ENCODE data around the gene FOXJ3. TPM values are rescaled to one million over a fixed set of nuclear protein-coding genes. Genes with fewer than 3 reads are reported as not detected.

FOXJ3 gene
- total RNA-seq, 2 donors from 2014 or later: 89.1 to 93.5 TPM

GRCh38 chr1:42168763-42169162 is 166.3 kb downstream of the FOXJ3 start:
- no peak for DNase-seq
- H3K9me3 ChIP-seq (ENCODE audit: control insufficient read depth, low read length, poor library complexity, severe bottlenecking): no peaks in the 10 kb centered on the region
- Mint-ChIP-seq H3K36me3 (ENCODE audit: low read depth) (no peaks in the 10 kb centered on the region), H3K4me3 (no peak overlapping the region), H3K27me3 (peaks cover 17% of the 10 kb centered on the region), H3K4me1 (peaks cover 5% of the 10 kb centered on the region), H3K27ac (no peak overlapping the region)
- no peak for ATAC-seq

- peaks cover 19% of the 10 kb centered on the region for H3K27me3 Mint-ChIP-seq
- no peaks in the 10 kb centered on the region for H3K9me3 ChIP-seq (ENCODE audit: control insufficient read depth, low read length, poor library complexity, severe bottlenecking)
- DNase-seq (no peak), ATAC-seq (no peak)
- no peak overlapping the region for H3K27ac Mint-ChIP-seq
- no peaks in the 10 kb centered on the region for H3K36me3 Mint-ChIP-seq (ENCODE audit: low read depth)
- no peak overlapping the region for H3K4me3 Mint-ChIP-seq
- H3K4me1 Mint-ChIP-seq: peaks cover 5% of the 10 kb centered on the region
These were observed 166.7 kb downstream of the FOXJ3 start for GRCh38 chr1:42168391-42168670.

GRCh38 chr1:42167611-42168390 is 167.2 kb downstream of the FOXJ3 start:
- no peak overlapping the region for H3K4me3 Mint-ChIP-seq
- peaks cover 21% of the 10 kb centered on the region for H3K27me3 Mint-ChIP-seq
- H3K27ac Mint-ChIP-seq: no peak overlapping the region
- no peaks in the 10 kb centered on the region for H3K9me3 ChIP-seq (ENCODE audit: control insufficient read depth, low read length, poor library complexity, severe bottlenecking)
- no peaks in the 10 kb centered on the region for H3K36me3 Mint-ChIP-seq (ENCODE audit: low read depth)
- DNase-seq (no peak), ATAC-seq (no peak)
- peaks cover 5% of the 10 kb centered on the region for H3K4me1 Mint-ChIP-seq

GRCh38 chr1:42165511-42166210 is 169.4 kb downstream of the FOXJ3 start:
- Mint-ChIP-seq H3K27me3 (peaks cover 14% of the 10 kb centered on the region), H3K27ac (no peak overlapping the region), H3K4me3 (peak overlapping the region; percentile 49), H3K36me3 (ENCODE audit: low read depth) (no peaks in the 10 kb centered on the region), H3K4me1 (peaks cover 3% of the 10 kb centered on the region)
- H3K9me3 ChIP-seq (ENCODE audit: control insufficient read depth, low read length, poor library complexity, severe bottlenecking): peaks cover 4% of the 10 kb centered on the region
- ATAC-seq (no peak), DNase-seq (no peak)

- H3K4me3 Mint-ChIP-seq: no peak within 1 kb of the TSS
- peaks cover 4% of the 10 kb centered on the region for H3K9me3 ChIP-seq (ENCODE audit: control insufficient read depth, low read length, poor library complexity, severe bottlenecking)
- ATAC-seq (no peak), DNase-seq (no peak)
- peaks cover 3% of the 10 kb centered on the region for H3K4me1 Mint-ChIP-seq
- H3K27ac Mint-ChIP-seq: no peak within 1 kb of the TSS
- H3K36me3 Mint-ChIP-seq (ENCODE audit: low read depth): no peaks in the 10 kb centered on the region
- H3K27me3 Mint-ChIP-seq: peaks cover 14% of the 10 kb centered on the region
These were observed 170.2 kb downstream of the FOXJ3 start, which contains the start of gene GUCA2A for GRCh38 chr1:42164551-42165420. Gene GUCA2A, minus strand, starts transcription at chr1:42164745. Its CDS starts 33 bp downstream, at chr1:42164712.

- no peak overlapping the region for H3K4me3 Mint-ChIP-seq
- DNase-seq: no peak
- no peak overlapping the region for H3K27ac Mint-ChIP-seq
- peaks cover 4% of the 10 kb centered on the region for H3K9me3 ChIP-seq (ENCODE audit: control insufficient read depth, low read length, poor library complexity, severe bottlenecking)
- H3K36me3 Mint-ChIP-seq (ENCODE audit: low read depth): no peaks in the 10 kb centered on the region
- no peak for ATAC-seq
- H3K27me3 Mint-ChIP-seq: peaks cover 14% of the 10 kb centered on the region
- peaks cover 6% of the 10 kb centered on the region for H3K4me1 Mint-ChIP-seq
These were observed 171.2 kb downstream of the FOXJ3 start for GRCh38 chr1:42163536-42164503.

- ATAC-seq (no peak), DNase-seq (no peak)
- Mint-ChIP-seq H3K4me3 (no peak overlapping the region), H3K36me3 (ENCODE audit: low read depth) (no peaks in the 10 kb centered on the region), H3K4me1 (peaks cover 6% of the 10 kb centered on the region), H3K27me3 (peaks cover 14% of the 10 kb centered on the region), H3K27ac (no peak overlapping the region)
- peaks cover 4% of the 10 kb centered on the region for H3K9me3 ChIP-seq (ENCODE audit: control insufficient read depth, low read length, poor library complexity, severe bottlenecking)
These were observed 171.9 kb downstream of the FOXJ3 start for GRCh38 chr1:42163114-42163513.

- Mint-ChIP-seq H3K27me3 (peaks cover 14% of the 10 kb centered on the region), H3K4me3 (no peak overlapping the region), H3K27ac (no peak overlapping the region), H3K4me1 (peaks cover 12% of the 10 kb centered on the region), H3K36me3 (ENCODE audit: low read depth) (no peaks in the 10 kb centered on the region)
- ATAC-seq: no peak
- peaks cover 4% of the 10 kb centered on the region for H3K9me3 ChIP-seq (ENCODE audit: control insufficient read depth, low read length, poor library complexity, severe bottlenecking)
- no peak for DNase-seq
These were observed 172.9 kb downstream of the FOXJ3 start for GRCh38 chr1:42162181-42162580.

GRCh38 chr1:42158189-42158588 is 176.8 kb downstream of the FOXJ3 start:
- peak overlapping the region; percentile 24 for H3K27ac Mint-ChIP-seq
- no peak overlapping the region for H3K4me3 Mint-ChIP-seq
- H3K4me1 Mint-ChIP-seq: peaks cover 9% of the 10 kb centered on the region
- H3K36me3 Mint-ChIP-seq (ENCODE audit: low read depth): no peaks in the 10 kb centered on the region
- H3K27me3 Mint-ChIP-seq: peaks cover 8% of the 10 kb centered on the region
- ATAC-seq: no peak
- H3K9me3 ChIP-seq (ENCODE audit: control insufficient read depth, low read length, poor library complexity, severe bottlenecking): peaks cover 4% of the 10 kb centered on the region
- no peak for DNase-seq

- Mint-ChIP-seq H3K27me3 (peaks cover 8% of the 10 kb centered on the region), H3K36me3 (ENCODE audit: low read depth) (no peaks in the 10 kb centered on the region), H3K4me3 (no peak overlapping the region), H3K27ac (peak overlapping the region; percentile 24), H3K4me1 (peaks cover 9% of the 10 kb centered on the region)
- no peak for DNase-seq
- H3K9me3 ChIP-seq (ENCODE audit: control insufficient read depth, low read length, poor library complexity, severe bottlenecking): peaks cover 4% of the 10 kb centered on the region
- ATAC-seq: peak; percentile 37
These were observed 177.4 kb downstream of the FOXJ3 start for GRCh38 chr1:42157667-42158066.

- ATAC-seq (no peak), DNase-seq (no peak)
- H3K4me3 Mint-ChIP-seq: no peak overlapping the region
- H3K27me3 Mint-ChIP-seq: peaks cover 29% of the 10 kb centered on the region
- H3K27ac Mint-ChIP-seq: no peak overlapping the region
- H3K4me1 Mint-ChIP-seq: peaks cover 9% of the 10 kb centered on the region
- H3K36me3 Mint-ChIP-seq (ENCODE audit: low read depth): no peaks in the 10 kb centered on the region
- H3K9me3 ChIP-seq (ENCODE audit: control insufficient read depth, low read length, poor library complexity, severe bottlenecking): no peaks in the 10 kb centered on the region
These were observed 179.7 kb downstream of the FOXJ3 start for GRCh38 chr1:42155362-42155761.

- H3K27me3 Mint-ChIP-seq: peaks cover 36% of the 10 kb centered on the region
These were observed 180.3 kb downstream of the FOXJ3 start for GRCh38 chr1:42154685-42155084.

More at GRCh38 chr1:42154685-42155084, 180.3 kb downstream of the FOXJ3 start:
- Mint-ChIP-seq H3K4me3 (no peak overlapping the region), H3K4me1 (peaks cover 9% of the 10 kb centered on the region), H3K36me3 (ENCODE audit: low read depth) (peaks cover 4% of the 10 kb centered on the region), H3K27ac (no peak overlapping the region)
- H3K9me3 ChIP-seq (ENCODE audit: control insufficient read depth, low read length, poor library complexity, severe bottlenecking): no peaks in the 10 kb centered on the region
- no peak for DNase-seq
- no peak for ATAC-seq
